Motor neuron (in vitro differentiated cells): Measurements from ENCODE around the gene PBRM1. TPM values are rescaled to one million over a fixed set of nuclear protein-coding genes. Genes with fewer than 3 reads are reported as not detected.

Experiments
- ATAC-seq, 8 experiments: fragments of 200-7000 bp; cut with Tn5 transposase; replicated peaks in 6 of 8; 2 replicates each; pipeline ENCODE4 v1.8.0; 2021; ENCODE audit warnings: mild to moderate bottlenecking in 8 of 8, moderate library complexity in 8 of 8
- H3K27ac ChIP-seq, 2 donors: fragments of 250-450 bp; sonication (Bioruptor Pico); 2 replicates each; pipeline ENCODE4 v1.9.0; 2021; ENCODE audit warnings: antibody characterized with exemption in 2 of 2, mild to moderate bottlenecking in 2 of 2, moderate library complexity in 1 of 2
- H3K4me1 ChIP-seq, 2 donors: fragments of 250-450 bp; sonication (Bioruptor Pico); replicated peaks in 1 of 2; 2 replicates each; pipeline ENCODE4 v1.6.1; 2021; ENCODE audit warnings: antibody characterized with exemption in 2 of 2, mild to moderate bottlenecking in 2 of 2, moderate library complexity in 1 of 2
- H3K4me3 ChIP-seq, 5 donors: fragments of 250-450 bp; sonication (Bioruptor Pico); 2 replicates each; pipeline ENCODE4 v1.9.0; 2021; ENCODE audit warnings: antibody characterized with exemption in 5 of 5, mild to moderate bottlenecking in 5 of 5, moderate library complexity in 4 of 5
- WGBS, 10 experiments: fragments of 450-650 bp; shearing (Covaris generic); methylation state at CpG; one replicate each; pipeline ENCODE4 v1.0.0; 2022; 5-methylcytosine and 5-hydroxymethylcytosine counted together
- in situ Hi-C, 9 experiments: fragments of 400-800 bp; cut with MboI; loops; one replicate each; pipeline ENCODE4 v1.15.0; 2021; ENCODE audit warnings: low sequenced_read_pairs in 9 of 9, low pct_unique_long_range_greater_than_20kb in 2 of 9; ENCODE audit not compliant: unreplicated experiment in 9 of 9
- total RNA-seq, 8 experiments: library from RNA; unstranded; fragments of 300-600 nt; gene quantifications; 2 replicates each; pipeline versions ENCODE4 v1.2.3 to v1.2.4, GENCODE V29; 2022

PBRM1 gene
- total RNA-seq, 8 experiments from 2014 or later, result 27.2 to 100 (median 66.9) TPM

DNA sequence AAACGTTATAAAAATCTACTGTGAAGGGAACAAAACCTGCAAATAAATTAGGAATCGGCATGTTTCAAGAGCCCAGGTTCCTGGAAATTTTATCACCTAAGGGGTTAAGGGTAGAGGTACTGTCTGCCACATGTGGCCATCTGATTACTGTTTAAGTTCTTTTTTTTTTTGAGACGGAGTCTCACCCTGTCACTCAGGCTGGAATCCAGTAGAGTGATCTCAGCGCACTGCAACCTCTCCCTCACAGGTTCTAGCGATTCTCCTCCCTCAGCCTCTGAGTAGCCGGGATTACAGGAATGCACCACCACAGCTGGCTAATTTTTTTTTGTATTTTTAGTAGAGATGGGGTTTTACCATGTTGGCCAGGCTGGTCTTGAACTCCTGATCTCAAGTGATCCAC is 113.5 kb downstream of the PBRM1 start:
- WGBS, 10 experiments, result 62 to 98% (median 79%) methylated on average over 2 to 6 of the region's 6 CpGs; no CpG with 5 or more reads in 2 of the 10 experiments
- in situ Hi-C loops, result no loop called here
- Histone ChIP-seq H3K4me3 (no peak overlapping the region), H3K27ac (no peak overlapping the region), H3K4me1 (no peaks in the 10 kb centered on the region)
- ATAC-seq, result no peak

DNA sequence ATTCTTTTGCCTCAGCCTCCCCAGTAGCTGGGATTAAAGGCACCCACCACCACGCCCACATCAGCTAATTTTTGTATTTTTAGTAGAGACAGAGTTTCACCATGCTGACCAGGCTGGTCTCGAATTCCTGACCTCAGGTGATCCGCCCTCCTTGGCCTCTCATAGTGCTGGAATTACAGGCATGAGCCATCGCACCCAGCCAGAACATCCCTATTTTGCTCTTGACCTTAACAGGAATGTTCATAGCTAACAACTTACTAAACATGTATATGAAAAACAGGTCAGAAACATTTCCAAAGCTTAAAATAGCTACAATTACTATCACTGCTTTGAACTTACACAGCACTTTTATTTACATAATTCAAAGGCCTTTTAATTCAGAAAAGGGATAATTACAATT is 115.6 kb downstream of the PBRM1 start:
- 67 to 100% (median 98%) methylated on average over 1 to 4 of the region's 4 CpGs for WGBS, 10 experiments
- no peak overlapping the region for H3K4me3 ChIP-seq
- peak in 2 of 8 experiments; percentile 30 to 59 for ATAC-seq
- in situ Hi-C loops, result no loop called here
- H3K27ac ChIP-seq, result no peak overlapping the region
- no peaks in the 10 kb centered on the region for H3K4me1 ChIP-seq

DNA sequence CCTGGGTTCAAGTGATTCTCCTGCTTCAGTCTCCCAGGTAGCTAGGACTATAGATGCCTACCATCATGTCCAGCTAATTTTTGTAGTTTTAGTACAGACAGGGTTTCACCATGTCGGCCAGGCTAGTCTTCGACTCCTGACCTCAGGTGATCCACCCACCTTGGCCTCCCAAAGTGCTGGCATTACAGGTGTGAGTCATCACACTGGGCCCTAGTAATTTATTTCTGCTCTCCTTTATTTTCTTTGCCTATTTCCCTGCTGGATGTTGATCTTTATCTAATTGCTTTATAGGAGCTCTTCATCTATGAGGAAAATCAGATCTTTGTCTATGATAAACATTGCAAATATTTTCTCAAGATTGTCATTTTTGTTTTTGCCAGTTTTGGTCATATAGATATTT is 117.6 kb downstream of the PBRM1 start:
- Histone ChIP-seq H3K4me3 (no peak overlapping the region), H3K4me1 (no peaks in the 10 kb centered on the region), H3K27ac (no peak overlapping the region)
- WGBS, 10 experiments, result 83 to 100% (median 100%) methylated on average over 1 to 2 of the region's 2 CpGs; no CpG with 5 or more reads in 5 of the 10 experiments
- in situ Hi-C loops, result no loop called here
- ATAC-seq, result no peak

DNA sequence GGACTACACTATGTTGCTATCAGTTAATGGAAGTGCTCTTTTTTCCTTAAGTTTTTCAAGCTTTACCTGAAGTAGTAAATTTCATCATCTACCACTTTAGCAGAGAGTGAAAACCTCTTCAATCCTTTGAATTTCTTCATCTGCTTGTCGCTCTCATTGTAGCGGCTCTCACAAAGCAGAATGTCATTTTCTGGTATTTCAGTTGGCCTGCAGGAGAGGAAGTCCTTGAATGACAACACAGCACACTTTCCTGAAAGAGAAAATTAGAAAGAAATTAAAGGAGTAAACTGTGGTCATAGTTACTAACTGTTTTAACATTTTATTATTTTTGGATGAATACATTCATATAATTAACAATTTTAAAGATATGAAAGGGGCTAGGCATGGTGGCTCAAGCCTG is 121.7 kb downstream of the PBRM1 start:
- WGBS, 10 experiments, result 80 to 100% (median 97%) methylated on average over 2 of the region's 2 CpGs; no CpG with 5 or more reads in 3 of the 10 experiments
- no peak overlapping the region for H3K27ac ChIP-seq
- H3K4me3 ChIP-seq, result no peak overlapping the region
- H3K4me1 ChIP-seq, result no peaks in the 10 kb centered on the region
- in situ Hi-C loops, result no loop called here
- no peak for ATAC-seq

DNA sequence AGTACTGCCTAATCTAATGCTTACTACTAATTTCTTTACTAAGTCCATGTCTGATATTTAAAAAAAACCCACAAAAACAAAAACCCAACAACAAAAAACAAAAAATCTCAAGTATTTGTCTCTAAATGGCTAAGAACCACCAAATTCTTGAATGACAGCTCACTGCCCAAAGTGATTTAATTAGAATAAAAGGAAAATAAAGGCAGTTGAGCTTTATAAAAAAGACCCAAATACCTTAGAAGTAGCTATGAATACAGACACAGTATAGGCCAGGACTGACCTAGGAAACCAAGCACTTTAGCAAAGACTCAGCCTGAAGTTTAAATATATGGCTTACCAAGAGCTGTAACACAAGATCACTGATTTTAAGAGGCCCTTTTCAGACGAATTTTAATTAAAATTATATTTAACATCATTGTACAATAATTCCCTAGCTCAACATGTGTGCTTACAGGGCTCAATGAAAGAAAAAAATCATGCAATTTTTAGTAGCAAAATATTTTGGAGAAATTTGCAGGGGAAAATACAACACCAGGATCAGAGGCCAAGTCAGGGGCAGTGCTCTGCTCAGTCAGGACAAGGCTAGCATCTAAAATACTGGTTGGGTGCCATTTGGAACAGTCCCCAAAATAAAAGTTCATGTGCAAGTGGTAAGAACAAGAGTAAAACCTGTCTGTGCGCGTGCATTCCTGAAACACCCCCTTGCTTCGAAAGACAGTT is 124.5 kb downstream of the PBRM1 start:
- WGBS, 10 experiments, result 17 to 100% (median 71%) methylated on average over 1 to 4 of the region's 4 CpGs; no CpG with 5 or more reads in 1 of the 10 experiments
- Histone ChIP-seq H3K27ac (no peak overlapping the region), H3K4me3 (no peak overlapping the region), H3K4me1 (peaks cover 0 to 4% of the 10 kb centered on the region in 2 donors)
- ATAC-seq, result peak in 1 of 8 experiments; percentile 23
- in situ Hi-C loops, result no loop called here

DNA sequence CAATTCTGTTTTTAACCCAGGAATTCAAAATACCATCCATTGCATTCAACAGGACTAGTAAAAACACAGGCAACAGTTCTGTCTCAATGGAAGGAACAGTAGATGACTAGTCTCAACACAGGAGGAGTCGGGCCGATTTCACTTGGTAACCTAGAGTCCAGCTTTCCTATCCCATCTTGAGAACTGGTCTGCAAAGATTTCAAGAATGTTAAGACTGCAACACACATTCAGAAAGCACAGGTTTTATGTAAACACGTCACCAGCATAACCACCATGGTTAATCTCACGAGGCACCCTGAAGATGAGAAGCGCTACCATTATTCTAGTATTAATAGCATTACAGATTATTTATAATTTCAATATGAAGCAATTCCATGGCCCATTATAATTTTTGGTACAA is 127.3 kb downstream of the PBRM1 start:
- in situ Hi-C loops, result no loop called here

DNA sequence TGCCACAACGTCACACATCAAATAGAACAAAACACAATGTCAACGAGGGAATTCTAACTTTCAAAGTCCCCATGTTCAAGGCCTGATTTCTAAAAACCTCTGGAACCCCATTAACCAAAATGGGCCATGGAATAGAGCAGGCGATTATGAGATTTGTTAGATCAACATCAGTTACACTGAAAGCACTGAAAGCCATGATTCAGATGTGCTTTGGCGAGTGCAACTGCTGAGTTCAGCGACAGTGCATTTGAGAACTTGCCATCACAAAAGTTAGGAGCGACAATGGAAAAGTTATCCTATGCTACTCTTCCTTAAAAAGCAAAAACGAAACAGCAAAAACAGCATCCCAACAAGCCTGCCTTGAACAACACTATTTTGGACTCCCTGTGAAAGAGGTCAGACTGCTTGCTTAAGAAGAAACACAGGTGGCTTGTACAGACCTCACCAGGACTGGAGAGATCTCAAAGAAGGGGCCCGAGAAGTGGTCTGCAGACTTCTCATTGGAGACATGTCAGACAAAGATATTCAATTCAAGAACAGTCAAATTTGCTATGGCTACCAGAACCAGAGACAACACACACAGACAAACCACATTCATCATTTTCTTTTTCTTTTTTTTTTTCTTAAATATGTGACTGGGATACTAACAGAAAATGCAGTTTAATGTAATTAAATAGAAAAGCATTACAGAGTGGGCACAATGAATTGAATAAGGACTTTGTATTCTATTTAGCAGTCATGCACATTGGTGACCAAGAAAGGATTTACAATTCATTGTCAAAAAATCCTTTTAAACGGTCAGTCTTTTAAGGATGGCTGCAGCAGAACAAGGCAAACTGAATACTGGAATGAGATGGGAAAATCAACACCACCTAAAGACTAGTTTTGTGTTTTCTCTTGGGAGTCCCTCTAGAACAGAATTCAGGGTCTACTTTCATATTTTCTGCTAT is 128.4 kb downstream of the PBRM1 start:
- 70 to 90% (median 78%) methylated on average over 1 to 9 of the region's 9 CpGs for WGBS, 10 experiments
- in situ Hi-C loops, result no loop called here
- peak in 2 of 8 experiments; percentile 53 to 63 for ATAC-seq
- Histone ChIP-seq H3K4me1 (peaks cover 0 to 4% of the 10 kb centered on the region in 2 donors), H3K4me3 (no peak overlapping the region), H3K27ac (no peak overlapping the region)

More for the DNA sequence above, 127.3 kb downstream of the PBRM1 start:
- peaks cover 0 to 4% of the 10 kb centered on the region in 2 donors for H3K4me1 ChIP-seq
- H3K27ac ChIP-seq, result no peak overlapping the region
- no peak overlapping the region for H3K4me3 ChIP-seq
- WGBS, 10 experiments, result 97 to 100% (median 100%) methylated on average over 1 to 5 of the region's 5 CpGs; no CpG with 5 or more reads in 1 of the 10 experiments
- ATAC-seq, result no peak

DNA sequence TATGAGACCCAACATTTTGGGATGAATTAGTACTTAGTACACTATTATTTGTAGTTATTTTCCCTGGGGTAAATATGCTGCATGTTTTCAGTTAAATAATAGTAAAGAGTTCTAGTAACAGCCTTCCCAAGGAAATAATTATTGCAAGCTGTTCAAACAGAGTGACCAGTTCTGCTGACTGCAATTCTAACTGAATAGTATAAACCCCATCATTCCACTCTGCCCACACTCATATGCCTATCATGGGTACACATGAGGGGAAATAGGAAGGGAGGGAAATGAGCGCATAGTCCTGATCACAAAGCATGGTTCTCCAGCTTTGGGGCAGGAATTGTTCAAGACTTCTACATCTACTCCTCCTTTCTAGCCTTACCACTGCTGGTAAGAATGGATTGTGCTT is 130.7 kb downstream of the PBRM1 start:
- H3K4me1 ChIP-seq, result peaks cover 0 to 4% of the 10 kb centered on the region in 2 donors
- in situ Hi-C loops, result no loop called here
- no peak for ATAC-seq
- no peak overlapping the region for H3K27ac ChIP-seq
- H3K4me3 ChIP-seq, result no peak overlapping the region
- 50 to 100% (median 100%) methylated on average over 1 of the region's 1 CpG; no CpG with 5 or more reads in 5 of the 10 experiments for WGBS, 10 experiments

DNA sequence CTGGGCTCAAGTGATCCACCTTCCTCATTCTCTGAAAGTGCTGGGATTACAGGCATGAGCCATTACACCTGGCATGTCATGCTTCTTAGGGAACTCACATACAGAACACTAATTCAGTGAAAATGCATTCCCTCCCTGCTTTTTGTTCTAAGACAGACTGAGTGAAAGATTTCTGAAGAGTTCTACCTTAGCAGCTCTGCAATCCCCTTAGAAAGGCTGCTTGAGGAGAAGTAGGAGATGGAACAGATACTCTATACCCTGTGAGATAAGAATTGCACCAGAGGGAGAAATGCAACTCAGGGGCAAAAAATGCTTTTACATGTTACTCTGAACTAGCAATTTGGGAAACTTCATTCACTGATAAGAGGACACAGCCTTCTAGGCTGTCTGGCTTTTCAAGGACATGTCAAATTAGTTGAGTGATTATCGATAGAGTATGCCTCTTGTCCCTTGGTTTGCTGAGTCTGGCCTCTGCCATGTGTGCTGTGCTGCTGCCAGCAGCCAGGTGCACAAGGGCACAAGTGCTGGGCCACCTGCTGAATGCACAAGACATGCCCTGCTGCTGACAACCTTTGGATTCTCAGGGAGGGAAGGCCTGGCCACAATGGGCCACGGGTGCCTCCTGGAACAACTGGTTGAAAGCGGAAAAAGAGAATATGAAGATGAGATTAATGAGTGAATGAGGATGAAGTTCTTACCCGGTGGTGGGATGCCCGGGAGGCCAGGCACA is 131.5 kb downstream of the PBRM1 start:
- H3K4me1 ChIP-seq, result peaks cover 0 to 4% of the 10 kb centered on the region in 2 donors
- no peak overlapping the region for H3K27ac ChIP-seq
- 77 to 100% (median 100%) methylated on average over 1 to 5 of the region's 5 CpGs; no CpG with 5 or more reads in 3 of the 10 experiments for WGBS, 10 experiments
- in situ Hi-C loops, result no loop called here
- H3K4me3 ChIP-seq, result no peak overlapping the region
- no peak for ATAC-seq

DNA sequence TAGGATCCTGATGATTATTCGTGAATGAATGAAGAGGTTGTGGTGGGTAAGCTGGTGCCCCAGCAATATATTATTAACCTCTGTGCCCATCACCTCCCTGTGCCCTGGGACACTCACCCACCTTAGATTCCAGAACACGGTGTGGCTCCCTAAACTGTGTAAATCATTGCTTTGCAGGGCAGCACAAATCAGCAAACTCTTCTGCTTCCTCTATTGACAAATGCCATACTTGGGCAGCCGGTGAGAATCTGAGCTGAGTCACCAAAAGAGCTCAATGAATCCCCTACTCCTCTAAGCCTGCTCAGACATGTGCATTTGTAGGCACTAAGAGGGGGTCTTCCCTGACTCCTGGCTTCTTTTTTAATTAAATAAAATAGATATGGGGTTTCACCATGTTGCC is 133.6 kb downstream of the PBRM1 start:
- Histone ChIP-seq H3K4me1 (peaks cover 0 to 2% of the 10 kb centered on the region in 2 donors), H3K4me3 (no peak overlapping the region), H3K27ac (no peak overlapping the region)
- WGBS, 10 experiments, result 65 to 100% (median 88%) methylated on average over 1 to 3 of the region's 3 CpGs; no CpG with 5 or more reads in 2 of the 10 experiments
- in situ Hi-C loops, result no loop called here
- peak in 1 of 8 experiments; percentile 46 for ATAC-seq

DNA sequence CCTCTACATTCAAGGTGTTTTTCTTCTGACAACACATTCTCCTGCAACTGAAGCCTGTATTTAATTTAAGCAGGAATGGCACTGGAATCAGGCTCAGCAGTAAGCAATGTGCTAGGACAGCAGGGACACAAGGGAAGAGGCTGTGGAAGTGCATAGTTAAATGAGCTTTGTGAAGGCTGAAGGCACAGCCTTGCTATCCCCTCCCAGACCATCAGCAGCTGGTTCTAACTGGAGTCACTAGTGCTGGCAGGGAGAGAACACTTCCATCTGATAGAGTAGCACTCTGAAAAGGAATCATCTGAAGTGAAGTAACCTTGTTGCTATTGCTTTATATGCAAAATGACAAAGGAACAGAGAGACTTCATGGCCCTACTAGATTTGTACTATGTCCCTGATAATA is 134.6 kb downstream of the PBRM1 start:
- in situ Hi-C loops, result no loop called here
- H3K4me3 ChIP-seq, result no peak overlapping the region
- peak overlapping the region in 1 of 2 donors; percentile 20 for H3K27ac ChIP-seq
- no peaks in the 10 kb centered on the region for H3K4me1 ChIP-seq
- ATAC-seq, result peak in 7 of 8 experiments; percentile 30 to 97 (median 87)

DNA sequence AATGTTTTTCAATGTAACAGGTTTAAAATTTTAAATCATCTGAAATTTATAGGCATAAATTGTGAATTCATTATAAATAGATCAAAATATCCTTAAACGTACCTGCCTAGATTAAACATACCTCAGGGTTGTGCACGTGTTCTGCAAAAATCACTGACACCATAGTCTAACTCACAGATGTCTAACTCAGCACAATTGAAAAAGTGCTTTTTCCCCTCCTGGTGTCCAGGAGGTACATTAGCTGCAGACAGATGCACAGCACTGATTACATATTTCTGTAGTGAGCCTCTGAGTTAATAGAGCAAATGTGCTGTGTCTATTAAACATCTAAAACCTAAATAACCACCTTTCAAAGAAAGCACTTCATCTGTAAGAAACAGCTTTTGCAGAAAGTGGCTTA is 138.6 kb downstream of the PBRM1 start:
- Histone ChIP-seq H3K27ac (no peak overlapping the region), H3K4me1 (no peaks in the 10 kb centered on the region), H3K4me3 (no peak overlapping the region)
- in situ Hi-C loops, result no loop called here
- no peak for ATAC-seq
- 67 to 100% (median 83%) methylated on average over 1 to 2 of the region's 2 CpGs; no CpG with 5 or more reads in 3 of the 10 experiments for WGBS, 10 experiments
